Smooth muscle cell (in vitro differentiated cells): ENCODE data around the gene MAML1. TPM values are rescaled to one million over a fixed set of nuclear protein-coding genes. Genes with fewer than 3 reads are reported as not detected.

Experiments used
- DNase-seq: peaks from one replicate; lab custom pipeline; 2025; ENCODE audit not compliant: unreplicated experiment; lab: John Stamatoyannopoulos, UW
- H2AFZ ChIP-seq: fragments of 200-600 bp; sonication (generic); 2 replicates; pipeline ENCODE4 v1.6.0; 2016; ENCODE audit warnings: antibody characterized with exemption, low read depth, mild to moderate bottlenecking
- H3F3A ChIP-seq: fragments of 200-600 bp; sonication (generic); 2 replicates; pipeline ENCODE4 v1.6.0; 2017; ENCODE audit warnings: antibody characterized with exemption, low read depth
- H3K27ac ChIP-seq: fragments of 200-600 bp; sonication (generic); 2 replicates; pipeline ENCODE4 v1.5.1; 2016; ENCODE audit warnings: low read depth, mild to moderate bottlenecking
- H3K27me3 ChIP-seq: fragments of 200-600 bp; sonication (generic); 2 replicates; pipeline ENCODE4 v1.6.1; 2016; ENCODE audit warnings: low read depth, mild to moderate bottlenecking
- H3K36me3 ChIP-seq: fragments of 200-600 bp; sonication (generic); 2 replicates; pipeline ENCODE4 v1.5.1; 2016; ENCODE audit warnings: low read depth
- H3K4me1 ChIP-seq: fragments of 200-600 bp; sonication (generic); 2 replicates; pipeline ENCODE4 v1.5.1; 2016; ENCODE audit warnings: low read depth
- H3K4me2 ChIP-seq: fragments of 200-600 bp; sonication (generic); 2 replicates; pipeline ENCODE4 v1.6.0; 2016; ENCODE audit warnings: mild to moderate bottlenecking
- H3K4me3 ChIP-seq: fragments of 200-600 bp; sonication (generic); 2 replicates; pipeline ENCODE4 v1.5.1; 2016; ENCODE audit warnings: mild to moderate bottlenecking
- H3K79me2 ChIP-seq: fragments of 200-600 bp; sonication (generic); 2 replicates; pipeline ENCODE4 v1.6.0; 2016; ENCODE audit warnings: low read depth, mild to moderate bottlenecking
- H3K9ac ChIP-seq: fragments of 200-600 bp; sonication (generic); 2 replicates; pipeline ENCODE4 v1.6.0; 2016; ENCODE audit warnings: low read depth
- H3K9me3 ChIP-seq: fragments of 200-600 bp; sonication (generic); replicated peaks from 2 replicates; pipeline ENCODE4 v1.5.1; 2016; ENCODE audit warnings: low read depth
- H4K20me1 ChIP-seq: fragments of 200-600 bp; sonication (generic); 2 replicates; pipeline ENCODE4 v1.6.0; 2016; ENCODE audit warnings: low read depth
- WGBS: methylation state at CpG from one replicate; pipeline ENCODE4 v1.1.7; 2016; ENCODE audit warnings: low lambda C conversion rate; 5-methylcytosine and 5-hydroxymethylcytosine counted together
- polyA plus RNA-seq: library from polyadenylated mRNA; unstranded; fragments of >200 nt; fragmentation: Nextera tagmentation; extraction: Ambion mirVana; gene quantifications from 2 replicates; pipeline ENCODE4 v1.2.1, GENCODE V29; 2016
- total RNA-seq: library from RNA; depleted of rRNA; stranded (reverse); fragments of >200 nt; gene quantifications from 2 replicates; pipeline ENCODE4 v1.2.3, GENCODE V29; 2014
- TF ChIP-seq, protein P1 (sequence below): fragments of 200-600 bp; sonication (generic); IDR thresholded peaks from 2 replicates; pipeline ENCODE4 v1.5.1; 2017; ENCODE audit warnings: borderline replicate concordance, mild to moderate bottlenecking, antibody characterized with exemption; ENCODE audit not compliant: insufficient read depth, poor library complexity, severe bottlenecking

Gene MAML1
- total and polyA plus RNA-seq, 2 experiments from 2014 or later = 9.9 to 11.5 TPM

DNA sequence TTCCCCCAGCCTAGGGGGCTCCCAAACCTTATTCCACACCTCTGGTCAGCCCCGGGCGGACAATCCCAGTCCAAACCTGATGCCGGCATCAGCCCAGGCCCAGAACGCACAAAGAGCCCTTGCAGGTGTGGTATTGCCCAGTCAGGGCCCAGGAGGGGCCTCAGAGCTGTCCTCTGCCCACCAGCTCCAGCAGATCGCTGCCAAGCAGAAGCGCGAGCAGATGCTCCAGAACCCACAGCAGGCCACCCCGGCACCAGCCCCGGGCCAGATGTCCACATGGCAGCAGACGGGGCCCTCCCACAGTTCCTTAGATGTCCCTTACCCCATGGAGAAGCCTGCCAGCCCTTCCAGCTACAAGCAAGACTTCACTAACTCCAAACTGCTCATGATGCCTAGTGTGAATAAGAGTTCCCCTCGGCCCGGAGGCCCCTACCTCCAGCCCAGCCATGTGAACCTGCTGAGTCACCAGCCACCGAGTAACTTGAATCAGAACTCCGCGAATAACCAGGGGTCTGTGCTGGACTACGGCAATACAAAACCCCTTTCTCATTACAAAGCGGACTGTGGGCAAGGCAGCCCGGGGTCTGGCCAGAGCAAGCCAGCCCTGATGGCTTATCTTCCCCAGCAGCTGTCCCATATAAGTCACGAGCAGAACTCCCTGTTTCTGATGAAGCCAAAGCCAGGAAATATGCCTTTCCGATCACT is 33.6 kb downstream of the MAML1 start:
- Histone ChIP-seq H3K79me2 (peaks cover 58% of the 10 kb centered on the region), H3K4me3 (peak overlapping the region; percentile 20), H3K9me3 (no peaks in the 10 kb centered on the region), H4K20me1 (peaks cover 92% of the 10 kb centered on the region), H3K4me2 (peak overlapping the region; percentile 80), H3K4me1 (peaks cover 25% of the 10 kb centered on the region), H3K9ac (peak overlapping the region; percentile 67), H3F3A (peaks cover 26% of the 10 kb centered on the region), H3K27ac (peak overlapping the region; percentile 94), H2AFZ (no peak overlapping the region), H3K36me3 (peaks cover 9% of the 10 kb centered on the region), H3K27me3 (no peaks in the 10 kb centered on the region)
- TF ChIP-seq, protein P1, sequence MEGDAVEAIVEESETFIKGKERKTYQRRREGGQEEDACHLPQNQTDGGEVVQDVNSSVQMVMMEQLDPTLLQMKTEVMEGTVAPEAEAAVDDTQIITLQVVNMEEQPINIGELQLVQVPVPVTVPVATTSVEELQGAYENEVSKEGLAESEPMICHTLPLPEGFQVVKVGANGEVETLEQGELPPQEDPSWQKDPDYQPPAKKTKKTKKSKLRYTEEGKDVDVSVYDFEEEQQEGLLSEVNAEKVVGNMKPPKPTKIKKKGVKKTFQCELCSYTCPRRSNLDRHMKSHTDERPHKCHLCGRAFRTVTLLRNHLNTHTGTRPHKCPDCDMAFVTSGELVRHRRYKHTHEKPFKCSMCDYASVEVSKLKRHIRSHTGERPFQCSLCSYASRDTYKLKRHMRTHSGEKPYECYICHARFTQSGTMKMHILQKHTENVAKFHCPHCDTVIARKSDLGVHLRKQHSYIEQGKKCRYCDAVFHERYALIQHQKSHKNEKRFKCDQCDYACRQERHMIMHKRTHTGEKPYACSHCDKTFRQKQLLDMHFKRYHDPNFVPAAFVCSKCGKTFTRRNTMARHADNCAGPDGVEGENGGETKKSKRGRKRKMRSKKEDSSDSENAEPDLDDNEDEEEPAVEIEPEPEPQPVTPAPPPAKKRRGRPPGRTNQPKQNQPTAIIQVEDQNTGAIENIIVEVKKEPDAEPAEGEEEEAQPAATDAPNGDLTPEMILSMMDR = no peak
- WGBS = 39% methylated on average over 20 of the region's 20 CpGs
- DNase-seq = no peak

DNA sequence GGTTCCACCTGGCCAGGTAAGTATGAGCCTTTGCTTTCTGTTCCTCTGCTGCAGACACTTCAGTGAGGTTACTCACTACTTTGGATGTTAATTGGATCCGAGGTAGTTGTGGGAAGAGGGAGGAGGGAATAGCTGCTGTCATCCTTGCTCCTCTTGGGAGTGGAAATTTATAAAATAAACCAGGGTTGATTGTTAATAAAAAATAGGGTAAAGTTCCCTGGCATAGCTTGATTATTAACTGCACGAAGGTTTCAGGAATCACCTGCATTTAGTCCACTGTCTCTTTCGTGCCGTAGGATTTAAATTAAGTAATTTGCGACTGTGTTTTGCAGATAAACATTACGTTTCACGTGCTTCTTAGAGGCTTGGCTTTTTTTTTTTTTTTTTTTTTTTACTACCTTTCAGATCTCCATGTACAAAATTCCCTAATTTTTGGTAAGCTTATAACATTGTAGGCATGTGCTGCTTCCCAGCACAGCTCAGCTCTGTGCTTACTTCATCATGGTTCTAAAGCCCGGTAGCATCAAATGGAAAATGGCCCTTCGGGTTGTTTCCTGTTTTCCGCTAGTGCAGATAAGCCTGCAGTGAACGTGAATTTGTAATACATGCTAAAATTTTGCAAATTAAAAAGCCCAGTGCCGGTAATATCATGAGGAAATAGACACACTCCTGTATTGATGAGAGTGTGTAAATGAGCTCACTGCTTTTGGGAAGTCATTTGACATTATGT is 34.3 kb downstream of the MAML1 start:
- no peak for DNase-seq
- H3K27me3 ChIP-seq = no peaks in the 10 kb centered on the region
- WGBS = 58% methylated on average over 12 of the region's 12 CpGs
- peak overlapping the region; percentile 94 for H3K27ac ChIP-seq
- peaks cover 51% of the 10 kb centered on the region for H3K79me2 ChIP-seq
- H3K4me3 ChIP-seq = peak overlapping the region; percentile 20
- H3K4me2 ChIP-seq = peak overlapping the region; percentile 80
- peaks cover 25% of the 10 kb centered on the region for H3K4me1 ChIP-seq
- peaks cover 24% of the 10 kb centered on the region for H3F3A ChIP-seq
- H3K9me3 ChIP-seq = no peaks in the 10 kb centered on the region
- H3K36me3 ChIP-seq = peaks cover 9% of the 10 kb centered on the region
- no peak overlapping the region for H2AFZ ChIP-seq
- TF ChIP-seq, protein P1 = no peak
- H4K20me1 ChIP-seq = peaks cover 85% of the 10 kb centered on the region
- H3K9ac ChIP-seq = peak overlapping the region; percentile 67

DNA sequence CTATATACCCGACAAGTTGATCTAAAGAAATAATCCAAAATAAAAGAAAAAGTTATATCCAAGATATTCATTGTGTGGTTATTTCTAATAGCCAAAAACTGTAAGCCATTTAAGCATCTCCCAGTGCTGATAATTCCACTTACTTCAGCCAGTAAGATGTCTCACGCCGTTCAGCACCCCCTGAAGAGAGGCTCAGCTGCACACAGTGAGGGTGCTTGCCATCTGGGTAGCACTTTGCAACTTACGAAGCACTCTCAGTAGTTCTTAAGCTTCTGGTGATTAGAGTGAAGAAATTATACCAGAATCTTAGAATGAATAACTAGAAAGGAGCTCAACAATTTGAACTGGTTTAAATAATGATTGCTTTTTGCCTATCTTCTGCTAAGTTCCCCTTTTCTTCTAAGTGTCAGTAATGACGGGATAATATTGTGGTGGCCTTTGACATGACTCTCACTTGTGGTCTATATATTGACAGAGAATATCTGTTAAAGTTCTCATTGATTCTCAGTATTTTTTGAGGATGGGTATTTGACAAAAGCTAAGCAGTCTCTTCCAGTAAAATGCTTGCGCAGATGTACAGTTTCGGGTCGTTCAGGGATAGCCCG is 35.0 kb downstream of the MAML1 start:
- H3K4me1 ChIP-seq = peaks cover 23% of the 10 kb centered on the region
- no peak overlapping the region for H3K4me3 ChIP-seq
- no peak overlapping the region for H2AFZ ChIP-seq
- no peak overlapping the region for H3K4me2 ChIP-seq
- TF ChIP-seq, protein P1 = no peak
- peaks cover 20% of the 10 kb centered on the region for H3F3A ChIP-seq
- WGBS = 90% methylated on average over 9 of the region's 9 CpGs
- no peak for DNase-seq
- H3K27me3 ChIP-seq = no peaks in the 10 kb centered on the region
- H3K9me3 ChIP-seq = no peaks in the 10 kb centered on the region
- H3K9ac ChIP-seq = no peak overlapping the region
- peak overlapping the region; percentile 94 for H3K27ac ChIP-seq
- H3K36me3 ChIP-seq = peaks cover 9% of the 10 kb centered on the region
- H3K79me2 ChIP-seq = peaks cover 48% of the 10 kb centered on the region
- H4K20me1 ChIP-seq = peaks cover 77% of the 10 kb centered on the region
